T follicular helper cell (primary cell): Measurements from ENCODE around the gene TGM4.

Source experiments
- DNase-seq: peaks from one replicate; pipeline ENCODE4 v3.0.0-alpha.2; 2020; ENCODE audit warnings: low read depth

The TGM4 gene

DNA sequence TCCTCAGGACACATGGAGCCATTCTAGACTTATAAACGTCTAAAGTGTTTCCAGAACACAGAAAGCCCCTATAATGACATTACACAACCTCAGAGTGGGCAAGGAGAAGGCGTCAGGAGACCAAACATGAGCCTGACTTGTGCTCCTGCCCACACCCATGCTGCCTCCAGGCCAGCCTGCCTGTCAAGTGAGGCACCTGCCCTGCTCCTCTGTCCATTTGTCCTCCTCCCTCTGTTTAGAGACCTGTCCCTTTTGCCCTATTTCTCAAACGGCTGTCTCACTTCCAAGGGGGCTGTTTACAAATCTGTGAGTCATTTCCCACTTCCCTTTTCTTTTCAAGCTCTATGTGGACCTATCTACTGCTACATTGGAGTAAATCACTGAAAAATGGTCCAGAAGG lies 80.6 kb downstream of the TGM4 start:
- DNase-seq: no peak

DNA sequence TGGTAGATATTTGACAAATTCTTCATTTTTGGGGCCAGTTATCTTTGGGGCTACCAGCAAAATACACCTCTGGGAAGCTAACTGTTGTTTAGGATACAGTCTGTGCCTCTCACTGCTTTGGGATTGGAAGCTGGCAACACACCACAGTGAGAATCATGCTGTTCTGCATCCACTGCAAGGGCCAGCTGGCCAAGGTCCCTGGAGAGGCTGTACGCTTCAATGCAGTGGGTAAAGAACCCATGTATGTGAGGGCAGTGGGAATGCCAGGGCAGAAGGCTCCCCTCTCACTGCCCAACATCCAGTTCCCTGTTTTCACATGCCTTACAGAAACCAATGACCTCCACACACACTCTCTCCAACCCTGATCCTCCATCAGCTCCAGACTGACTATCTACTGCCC lies 81.5 kb downstream of the TGM4 start:
- no peak for DNase-seq

DNA sequence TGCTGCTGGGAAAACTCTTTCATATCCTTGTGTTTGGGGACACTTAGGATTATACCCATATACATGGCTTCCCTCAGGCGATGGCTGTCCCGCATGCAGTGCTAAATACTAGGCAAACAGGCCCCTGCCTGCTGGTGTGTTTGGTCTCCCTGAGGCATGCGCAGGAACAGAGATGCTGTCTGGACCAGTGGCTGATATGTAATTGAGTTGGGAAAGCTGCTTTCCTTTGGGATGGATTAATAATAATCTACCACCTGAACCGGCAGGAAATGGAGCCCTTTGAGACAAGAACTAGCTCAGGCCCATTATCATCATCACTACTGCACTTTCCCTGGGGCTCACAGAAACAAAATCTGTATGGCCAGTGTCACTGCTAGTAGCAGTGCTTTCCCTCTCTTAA lies 83.6 kb downstream of the TGM4 start:
- no peak for DNase-seq

DNA sequence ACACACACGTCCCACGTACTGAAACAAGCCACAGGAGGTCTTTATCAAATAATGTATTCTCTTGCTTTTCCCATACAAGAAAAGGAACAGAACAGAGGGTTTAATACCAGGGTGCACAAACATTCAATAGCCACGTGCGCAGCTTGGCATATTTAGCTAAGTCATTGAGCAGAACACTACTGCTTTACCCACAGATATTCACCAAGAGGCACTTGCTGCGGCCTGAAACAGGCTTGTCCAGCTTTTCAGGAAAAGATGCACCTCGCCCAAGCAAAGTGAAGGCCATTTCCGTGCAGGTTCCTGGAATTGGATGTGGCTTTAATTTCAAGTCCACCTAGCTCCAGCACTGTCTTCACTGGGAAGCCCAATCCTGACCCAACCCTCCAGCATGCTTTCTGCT lies 84.0 kb downstream of the TGM4 start:
- DNase-seq: no peak

DNA sequence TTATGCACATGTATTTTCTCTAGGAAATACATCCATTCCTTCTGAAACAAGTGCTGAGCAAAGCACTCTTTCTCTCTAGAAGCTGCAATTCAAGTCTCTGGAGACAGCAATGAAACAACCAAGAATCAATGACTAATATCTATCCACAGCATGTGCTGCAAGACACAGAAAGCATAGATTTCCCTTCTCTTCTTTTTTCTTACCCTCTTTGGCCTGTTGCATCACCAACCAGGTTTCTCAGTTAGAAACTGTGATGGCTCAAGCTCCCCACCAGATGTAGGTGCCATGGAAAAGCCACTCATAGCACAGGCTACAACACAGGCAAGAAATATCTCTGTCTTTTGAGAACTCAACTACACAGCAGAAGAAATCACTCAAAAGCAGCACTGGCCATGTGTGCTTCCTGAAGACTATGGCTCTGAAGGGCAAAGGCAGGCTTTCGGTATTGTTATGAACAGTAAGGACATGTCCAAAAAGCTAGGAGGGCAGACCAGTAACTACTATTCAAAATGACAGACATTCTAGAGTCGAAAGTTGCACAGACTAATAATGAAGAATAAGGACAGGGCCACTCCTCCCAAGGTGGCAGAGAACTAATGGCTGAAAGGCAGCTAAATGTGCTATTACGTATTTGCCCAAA lies 86.1 kb downstream of the TGM4 start:
- no peak for DNase-seq

DNA sequence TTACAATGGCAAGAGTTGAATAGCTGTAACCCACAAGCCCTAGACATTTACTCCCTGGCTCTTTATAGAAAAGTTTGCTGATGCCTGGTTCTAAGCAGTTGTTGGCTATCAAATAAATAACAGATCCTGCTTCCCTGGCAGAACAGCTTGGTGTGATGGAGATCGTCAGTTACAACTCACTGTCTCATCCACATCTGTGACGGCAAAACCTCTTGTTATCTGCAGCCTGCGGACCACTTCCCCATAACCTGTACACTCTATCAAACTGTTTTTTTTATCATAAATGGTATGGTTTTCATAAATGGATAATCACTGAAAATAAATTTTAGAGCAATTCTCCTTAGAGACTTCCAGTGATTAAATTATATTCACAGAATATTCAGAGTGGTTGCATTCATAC lies 87.5 kb downstream of the TGM4 start:
- DNase-seq: no peak

DNA sequence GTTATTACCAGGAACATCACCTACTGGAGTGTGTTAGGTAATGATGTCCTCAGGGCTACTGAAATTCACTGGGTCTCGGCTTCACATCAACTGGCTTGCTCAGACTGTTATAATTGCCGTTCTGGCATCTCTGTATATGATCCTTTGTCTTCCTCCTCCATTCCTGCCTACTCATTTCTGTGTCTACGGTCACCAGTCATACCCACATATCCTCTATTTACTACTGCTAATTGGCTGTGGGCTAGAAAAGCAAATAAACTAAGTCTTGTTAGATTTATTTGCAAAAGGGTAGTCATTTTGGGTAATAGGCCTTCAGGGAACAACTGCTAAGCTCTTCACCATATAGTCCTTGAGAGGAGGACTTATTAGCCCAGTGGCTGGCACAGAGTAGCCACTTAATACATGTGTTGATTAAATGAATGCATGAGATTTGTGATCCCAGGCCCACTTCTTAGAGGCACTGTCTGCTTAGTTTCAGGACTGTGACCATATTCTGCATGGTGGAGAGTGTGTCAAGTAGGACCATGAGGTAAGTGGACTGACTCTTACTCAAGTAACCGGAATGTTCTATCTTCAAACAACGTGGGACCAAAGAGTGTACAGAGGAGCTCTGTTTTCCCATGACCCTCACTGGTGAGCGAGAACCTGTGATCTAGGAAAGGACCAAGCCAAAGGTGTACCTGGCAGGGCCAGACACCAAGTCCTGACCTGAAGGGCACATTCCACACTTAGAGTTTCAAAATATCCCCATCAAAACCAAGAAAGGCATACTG lies 88.4 kb downstream of the TGM4 start:
- DNase-seq: no peak

DNA sequence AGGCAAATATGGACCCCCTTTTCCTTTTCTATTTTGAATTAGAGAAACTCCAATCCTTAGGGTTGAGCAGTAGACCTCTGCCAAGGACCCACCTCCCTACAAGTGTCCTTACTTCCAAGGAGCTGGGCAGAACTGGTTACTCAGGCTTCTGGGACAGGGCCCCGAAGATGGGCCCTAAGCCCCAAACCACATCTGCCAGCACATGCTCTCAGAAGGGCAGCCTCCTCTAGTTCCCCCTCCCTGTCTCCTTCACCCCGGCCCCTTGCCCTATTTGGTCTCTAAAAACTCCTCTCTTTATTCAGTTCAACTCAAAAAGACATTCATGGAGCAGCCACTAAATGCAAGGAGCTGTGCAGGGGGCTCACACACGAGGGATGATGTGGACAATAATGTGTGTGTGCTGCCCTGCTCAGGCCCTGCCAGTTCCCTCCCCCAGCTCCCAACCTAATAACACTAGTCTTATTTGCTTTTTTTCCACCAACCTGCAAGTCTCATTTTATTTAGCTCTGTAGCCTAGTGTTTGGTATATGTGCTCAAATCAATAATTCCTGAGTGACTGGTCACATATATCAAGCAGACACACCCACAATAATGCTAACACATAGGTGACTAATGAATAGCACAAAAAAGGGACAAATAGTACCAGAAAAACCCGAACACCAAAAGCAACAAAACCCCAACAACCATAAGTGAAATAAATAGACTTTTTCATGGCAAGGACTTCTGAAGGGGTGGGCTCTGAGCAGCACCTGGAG lies 89.3 kb downstream of the TGM4 start:
- DNase-seq: no peak
